Vagina (tissue), 2 donors: ENCODE data around the gene GNB2. TPM values are rescaled to one million over a fixed set of nuclear protein-coding genes. Genes with fewer than 3 reads are reported as not detected.

Experiments used
- DNase-seq, 2 donors: peaks; one replicate each; pipeline ENCODE4 v3.0.0-alpha.2; 2017; ENCODE audit errors: extremely low spot score in 2 of 2
- H3K27ac ChIP-seq: fragments of 200-600 bp; sonication (generic); one replicate; pipeline ENCODE4 v1.5.1; 2019
- H3K27me3 ChIP-seq: fragments of 200-600 bp; sonication (generic); one replicate; pipeline ENCODE4 v1.5.1; 2019
- H3K36me3 ChIP-seq, 2 donors: fragments of 200-600 bp; sonication (generic); one replicate each; pipeline ENCODE4 v1.5.1; 2017 to 2019
- H3K4me1 ChIP-seq: fragments of 200-600 bp; sonication (generic); one replicate; pipeline ENCODE4 v1.5.1; 2019
- H3K4me3 ChIP-seq, 2 donors: fragments of 200-600 bp; sonication (generic); 1 replicate in 1 of 2; 2 replicates in 1 of 2; pipeline ENCODE4 v1.5.1; 2016 to 2019
- H3K9me3 ChIP-seq: fragments of 200-600 bp; sonication (generic); one replicate; pipeline ENCODE4 v1.5.1; 2019
- POLR2A ChIP-seq, 2 donors: fragments of 450-650 bp; IDR thresholded peaks; one replicate each; pipeline ENCODE4 v1.6.1; 2017; ENCODE audit warnings: antibody characterized with exemption in 2 of 2, mild to moderate bottlenecking in 2 of 2, moderate library complexity in 2 of 2
- POLR2AphosphoS5 ChIP-seq, 2 donors: sonication (generic); formaldehyde crosslinking; IDR thresholded peaks; one replicate each; pipeline ENCODE4 v1.9.0; 2017; ENCODE audit warnings: antibody characterized with exemption in 2 of 2, mild to moderate bottlenecking in 2 of 2, low read depth in 1 of 2; ENCODE audit not compliant: insufficient read depth in 1 of 2
- intact Hi-C: fragments of 100-400 bp; cut with DNase I; formaldehyde crosslinking; loops from one replicate; pipeline ENCODE4 v1.15.1; 2023
- total RNA-seq: library from RNA; depleted of rRNA; stranded (reverse); fragments of >200 nt; gene quantifications from one replicate; pipeline ENCODE4 v1.2.3, GENCODE V29; 2016
- TF ChIP-seq, protein P1 (sequence below), 3 experiments: fragments of 450-650 bp in 2 of 3; fragments of 200-600 bp in 1 of 3; sonication (generic) in 1 of 3; IDR thresholded peaks; one replicate each; pipeline ENCODE4 v1.5.1; 2017 to 2019; ENCODE audit warnings: antibody characterized with exemption in 3 of 3, mild to moderate bottlenecking in 2 of 3, moderate library complexity in 2 of 3

GNB2 gene
- 283 TPM for total RNA-seq

DNA sequence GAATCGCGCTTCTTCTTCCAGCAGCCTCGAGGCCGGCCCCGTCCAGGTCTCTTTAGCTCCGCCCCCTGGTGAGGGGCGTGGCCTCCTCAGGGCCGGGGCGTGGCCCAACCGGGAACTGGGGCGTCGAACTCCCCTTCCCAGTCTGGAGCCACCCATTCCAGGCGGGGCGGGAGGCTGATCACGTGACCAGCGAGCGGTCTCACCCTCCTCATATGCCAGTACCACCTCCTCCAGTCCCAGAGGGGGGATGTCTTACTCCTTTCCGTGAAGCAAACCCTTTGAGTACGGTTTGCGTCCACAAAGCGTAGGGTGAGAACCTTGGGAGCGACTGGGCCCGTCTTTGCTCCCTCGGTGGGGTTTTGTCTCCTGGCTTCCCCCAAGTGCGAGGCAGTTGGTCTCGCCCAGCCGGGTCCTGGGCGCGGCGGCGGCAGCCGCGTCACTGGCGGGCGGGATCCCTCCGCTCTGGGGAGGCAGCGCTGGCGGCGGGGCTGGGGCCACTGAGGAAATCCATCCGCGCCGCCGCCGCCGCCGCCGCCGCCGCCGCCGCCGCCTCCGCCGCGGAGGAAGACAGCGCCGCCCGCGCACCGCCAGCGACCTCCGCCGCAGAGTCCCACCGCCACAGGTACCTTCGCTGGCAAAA is at the start of gene GNB2:
GNB2 (plus strand) TSS at position 439 of the 640 bp plus-strand sequence. CDS start 2,526 bp downstream, outside the sequence.
- Histone ChIP-seq H3K4me3 (peak within 1 kb of the TSS; percentile 94 to 99), H3K36me3 (peaks cover 0 to 22% of the 10 kb centered on the region in 2 donors), H3K9me3 (no peaks in the 10 kb centered on the region), H3K27me3 (no peaks in the 10 kb centered on the region), H3K4me1 (peaks cover 19% of the 10 kb centered on the region), H3K27ac (peak within 1 kb of the TSS; percentile 99)
- TF ChIP-seq, protein P1, sequence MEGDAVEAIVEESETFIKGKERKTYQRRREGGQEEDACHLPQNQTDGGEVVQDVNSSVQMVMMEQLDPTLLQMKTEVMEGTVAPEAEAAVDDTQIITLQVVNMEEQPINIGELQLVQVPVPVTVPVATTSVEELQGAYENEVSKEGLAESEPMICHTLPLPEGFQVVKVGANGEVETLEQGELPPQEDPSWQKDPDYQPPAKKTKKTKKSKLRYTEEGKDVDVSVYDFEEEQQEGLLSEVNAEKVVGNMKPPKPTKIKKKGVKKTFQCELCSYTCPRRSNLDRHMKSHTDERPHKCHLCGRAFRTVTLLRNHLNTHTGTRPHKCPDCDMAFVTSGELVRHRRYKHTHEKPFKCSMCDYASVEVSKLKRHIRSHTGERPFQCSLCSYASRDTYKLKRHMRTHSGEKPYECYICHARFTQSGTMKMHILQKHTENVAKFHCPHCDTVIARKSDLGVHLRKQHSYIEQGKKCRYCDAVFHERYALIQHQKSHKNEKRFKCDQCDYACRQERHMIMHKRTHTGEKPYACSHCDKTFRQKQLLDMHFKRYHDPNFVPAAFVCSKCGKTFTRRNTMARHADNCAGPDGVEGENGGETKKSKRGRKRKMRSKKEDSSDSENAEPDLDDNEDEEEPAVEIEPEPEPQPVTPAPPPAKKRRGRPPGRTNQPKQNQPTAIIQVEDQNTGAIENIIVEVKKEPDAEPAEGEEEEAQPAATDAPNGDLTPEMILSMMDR (IDR thresholded peaks at IDR 0.05) = peak in 1 of 3 experiments; percentile 12
- peak; percentile 95 to 96 for TF ChIP-seq POLR2AphosphoS5 (IDR thresholded peaks at IDR 0.05; ENCODE audit: insufficient read depth in 1 of 2, low read depth in 1 of 2)
- TF ChIP-seq POLR2A (IDR thresholded peaks at IDR 0.05) = peak; percentile 22 to 94
- peak; percentile 100 for DNase-seq
- intact Hi-C loops = loop anchor here (5.0 to 10.0 kb wide), 2 partner anchors 86 to 199 kb away; partner anchors contain the start of genes FBXO24, LRCH4 and TSC22D4

DNA sequence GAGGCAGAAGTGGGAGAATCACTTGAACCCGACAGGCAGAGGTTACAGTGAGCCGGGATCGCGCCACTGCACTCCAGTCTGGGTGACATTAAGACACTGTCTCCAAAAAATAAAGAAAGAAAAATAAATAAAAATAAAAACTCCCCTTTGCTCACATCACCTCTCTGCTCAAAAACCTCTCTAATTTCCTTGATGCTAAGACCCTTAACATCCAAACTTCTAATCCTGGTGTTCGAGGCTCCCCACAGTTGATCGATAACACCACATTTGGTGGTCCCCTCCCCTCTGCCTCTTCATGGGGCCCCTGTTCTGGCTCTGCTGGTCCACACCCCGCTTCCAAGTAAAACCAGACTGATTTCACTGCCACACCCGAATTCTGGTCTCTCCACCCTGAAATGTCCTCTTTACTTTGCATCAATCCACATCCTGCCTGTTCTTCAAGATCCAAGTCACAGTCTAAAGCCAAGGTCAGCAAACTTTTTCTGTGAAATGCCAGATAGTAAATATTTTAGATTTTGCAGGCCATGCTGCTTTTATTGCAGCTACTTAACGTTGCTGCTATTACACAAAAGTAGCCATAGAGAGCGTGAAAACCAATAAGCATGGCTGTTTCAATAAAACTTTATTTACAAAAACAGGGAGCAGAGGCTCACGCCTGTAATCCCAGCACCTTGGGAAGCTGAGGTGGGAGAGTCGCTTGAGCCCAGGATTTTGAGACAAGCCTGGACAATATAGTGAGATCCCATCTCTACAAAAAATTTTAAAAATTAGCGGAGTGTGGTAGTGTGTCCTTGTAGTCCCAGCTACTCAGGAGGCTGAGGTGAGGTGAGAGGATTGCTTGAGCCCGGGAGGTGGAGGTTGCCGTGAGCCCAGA is 49.4 kb upstream of the GNB2 start:
- TF ChIP-seq POLR2AphosphoS5 (IDR thresholded peaks at IDR 0.05; ENCODE audit: insufficient read depth in 1 of 2, low read depth in 1 of 2) = no peak
- TF ChIP-seq, protein P1 (IDR thresholded peaks at IDR 0.05) = no peak
- no peak for TF ChIP-seq POLR2A (IDR thresholded peaks at IDR 0.05)

GRCh38 chr7:100626055-100626454 is 47.5 kb upstream of the GNB2 start:
- H3K9me3 ChIP-seq = no peaks in the 10 kb centered on the region
- DNase-seq = no peak
- peak overlapping the region; percentile 35 to 41 for H3K4me3 ChIP-seq
- peaks cover 15% of the 10 kb centered on the region for H3K4me1 ChIP-seq
- no peaks in the 10 kb centered on the region for H3K36me3 ChIP-seq
- peak overlapping the region; percentile 20 for H3K27ac ChIP-seq
- intact Hi-C loops = no loop called here
- H3K27me3 ChIP-seq = no peaks in the 10 kb centered on the region
- TF ChIP-seq, protein P1 (IDR thresholded peaks at IDR 0.05) = no peak
- TF ChIP-seq POLR2A (IDR thresholded peaks at IDR 0.05) = no peak

More for the DNA sequence above, 49.4 kb upstream of the GNB2 start:
- no peaks in the 10 kb centered on the region for H3K9me3 ChIP-seq
- no peaks in the 10 kb centered on the region for H3K27me3 ChIP-seq
- H3K4me3 ChIP-seq = no peak overlapping the region
- no peak for DNase-seq
- H3K4me1 ChIP-seq = peaks cover 15% of the 10 kb centered on the region
- peaks cover 0 to 5% of the 10 kb centered on the region in 2 donors for H3K36me3 ChIP-seq
- H3K27ac ChIP-seq = no peak overlapping the region
- intact Hi-C loops = no loop called here

DNA sequence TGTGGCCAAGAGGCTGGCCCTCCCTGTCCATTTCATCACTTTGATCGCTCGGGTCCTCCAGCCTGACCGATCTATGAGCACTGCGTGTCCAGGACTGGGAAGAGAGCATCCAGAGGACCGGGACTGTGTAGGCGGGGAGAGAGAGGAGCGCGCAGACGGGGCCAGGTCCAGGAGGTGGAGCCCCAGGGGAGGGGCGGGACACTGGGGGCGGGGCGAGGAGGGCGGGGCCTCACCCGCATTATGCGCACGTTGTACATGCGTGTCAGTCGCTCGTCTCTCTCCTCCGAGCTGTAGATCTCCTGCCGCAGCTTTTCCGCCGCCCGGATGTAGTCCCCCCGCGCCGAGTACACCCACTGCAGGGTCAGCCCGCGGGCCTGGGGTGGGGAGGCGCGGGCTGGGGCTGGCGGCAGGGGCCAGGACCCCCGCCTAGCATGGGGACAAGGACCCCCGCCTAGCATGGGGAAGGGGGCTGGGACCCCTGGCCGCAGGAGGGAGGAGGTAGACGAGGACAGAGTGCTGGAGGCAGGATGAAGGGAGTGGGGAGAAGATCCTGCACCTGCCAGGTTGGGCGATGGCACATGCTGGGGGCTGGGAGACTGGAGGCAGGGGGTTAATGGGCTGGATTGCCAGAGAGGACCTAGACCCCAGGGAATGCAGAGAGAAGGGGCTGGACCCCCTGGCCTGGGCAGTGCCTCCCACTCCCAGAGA is 46.9 kb upstream of the GNB2 start:
- Histone ChIP-seq H3K27ac (peak overlapping the region; percentile 20), H3K27me3 (no peaks in the 10 kb centered on the region), H3K36me3 (no peaks in the 10 kb centered on the region), H3K4me3 (peak overlapping the region; percentile 35 to 41), H3K4me1 (peaks cover 15% of the 10 kb centered on the region), H3K9me3 (no peaks in the 10 kb centered on the region)
- DNase-seq = no peak
- intact Hi-C loops = no loop called here
- TF ChIP-seq POLR2A (IDR thresholded peaks at IDR 0.05) (no peak), POLR2AphosphoS5 (IDR thresholded peaks at IDR 0.05; ENCODE audit: insufficient read depth in 1 of 2, low read depth in 1 of 2) (peak in 1 of 2 donors; percentile 59)
- TF ChIP-seq, protein P1 (IDR thresholded peaks at IDR 0.05) = no peak
